GM21825 (cell line): ENCODE measurements around the gene GNA12.
"Not testable (repeated sequence)": the region's sequence is repeated elsewhere in the genome, so short reads cannot be mapped to it uniquely, and the experiment has no call there.

Source experiments
- ATAC-seq: cut with Tn5 transposase; IDR thresholded peaks from one replicate; pipeline ENCODE4 v1.9.1; 2021; ENCODE audit warnings: mild to moderate bottlenecking, moderate library complexity; ENCODE audit not compliant: unreplicated experiment

GNA12 gene

DNA sequence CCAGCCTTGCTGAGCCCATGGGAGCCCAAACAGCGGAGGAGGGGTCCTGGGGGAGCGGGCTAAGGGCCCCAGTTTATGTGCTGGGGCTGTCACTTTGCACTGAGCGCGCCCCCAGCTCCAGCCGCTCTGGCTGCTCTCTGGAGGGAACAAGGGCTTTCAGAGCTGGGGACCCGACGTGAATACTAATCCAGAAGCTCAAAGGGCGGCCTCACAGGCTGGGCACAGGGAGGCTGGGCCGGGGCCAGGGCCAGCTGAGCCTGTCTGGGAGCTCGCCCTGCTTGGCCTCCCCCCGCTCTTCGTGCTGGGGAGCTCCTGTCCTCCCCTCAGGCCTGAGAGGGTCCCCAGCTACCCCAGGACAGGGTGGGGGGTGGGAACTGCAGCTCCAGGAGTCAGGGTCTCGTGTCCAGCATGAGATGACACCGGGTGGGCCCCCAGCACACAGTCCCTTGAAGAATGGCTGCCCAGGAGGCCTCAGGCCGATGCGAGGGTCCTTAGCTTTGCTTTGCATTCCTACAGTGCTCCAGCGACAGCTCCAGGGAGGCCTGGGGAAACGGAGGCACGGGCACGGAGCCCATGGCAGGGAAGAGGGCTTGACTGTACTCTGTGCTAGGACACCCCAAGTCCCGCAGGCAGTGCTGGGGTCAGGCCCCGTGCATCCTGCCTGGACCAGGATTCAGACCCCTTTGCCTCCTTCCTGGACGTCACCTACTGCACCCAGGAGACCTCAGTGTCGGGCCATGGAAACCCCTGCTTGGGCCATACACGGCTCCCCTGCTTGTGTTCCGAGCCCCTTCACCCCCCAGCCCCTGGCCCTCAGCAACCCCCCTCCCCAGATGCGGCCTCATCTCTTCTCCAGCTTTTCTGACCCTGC is 161.9 kb downstream of the GNA12 start:
- ATAC-seq, result no peak

DNA sequence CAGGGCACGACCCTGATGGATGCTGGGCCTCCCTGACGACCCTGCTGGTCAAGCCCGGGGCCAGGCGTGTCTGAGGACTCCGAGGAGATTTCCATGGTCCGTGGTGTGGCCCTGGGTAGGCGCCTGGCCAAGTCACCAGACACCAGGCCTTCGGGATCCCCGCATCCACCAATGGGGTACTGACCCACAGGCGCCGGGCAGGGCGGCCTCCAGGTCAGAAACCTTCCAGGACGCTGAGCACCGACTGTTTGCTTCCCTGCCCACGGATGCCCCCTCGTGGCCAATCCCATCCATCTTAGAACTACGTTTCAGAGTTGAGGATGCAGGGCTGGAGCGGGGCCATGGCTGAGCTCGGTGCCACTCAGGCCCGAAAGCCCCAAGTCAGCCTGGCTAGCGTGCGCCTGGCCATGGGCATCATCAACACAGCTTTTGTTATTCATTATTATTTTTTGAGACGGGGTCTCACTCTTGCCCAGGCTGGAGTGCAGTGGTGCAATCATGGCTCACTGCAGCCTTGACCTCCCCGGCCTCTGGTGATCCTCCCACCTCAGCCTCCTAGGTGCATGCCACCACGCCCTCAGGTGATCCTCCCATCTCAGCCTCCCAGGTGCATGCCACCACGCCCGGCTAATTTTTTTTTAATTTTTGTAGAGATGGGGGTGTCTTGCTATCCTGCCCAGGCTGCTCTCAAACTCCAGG is 163.2 kb downstream of the GNA12 start:
- ATAC-seq, result no peak

DNA sequence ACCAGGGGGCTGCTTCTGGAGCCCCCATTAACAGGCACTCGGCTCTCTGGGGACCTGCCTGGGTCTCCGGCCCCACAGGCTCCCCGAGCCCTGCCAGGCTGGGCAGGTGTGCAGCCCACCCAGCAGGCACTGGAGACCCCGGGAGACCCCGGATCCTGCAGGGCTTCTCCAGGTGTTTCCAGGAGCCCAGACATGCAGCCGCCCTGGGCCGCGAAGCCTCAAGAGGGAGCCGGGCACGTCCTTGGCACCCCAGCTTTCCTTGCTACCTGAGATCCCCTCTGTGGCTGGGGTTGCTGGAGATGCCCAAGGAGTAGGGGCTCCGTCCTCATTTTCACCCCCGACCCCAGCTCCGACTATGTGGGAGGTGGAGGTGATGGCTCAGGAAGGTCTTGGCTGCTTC is 163.9 kb downstream of the GNA12 start:
- no peak for ATAC-seq

DNA sequence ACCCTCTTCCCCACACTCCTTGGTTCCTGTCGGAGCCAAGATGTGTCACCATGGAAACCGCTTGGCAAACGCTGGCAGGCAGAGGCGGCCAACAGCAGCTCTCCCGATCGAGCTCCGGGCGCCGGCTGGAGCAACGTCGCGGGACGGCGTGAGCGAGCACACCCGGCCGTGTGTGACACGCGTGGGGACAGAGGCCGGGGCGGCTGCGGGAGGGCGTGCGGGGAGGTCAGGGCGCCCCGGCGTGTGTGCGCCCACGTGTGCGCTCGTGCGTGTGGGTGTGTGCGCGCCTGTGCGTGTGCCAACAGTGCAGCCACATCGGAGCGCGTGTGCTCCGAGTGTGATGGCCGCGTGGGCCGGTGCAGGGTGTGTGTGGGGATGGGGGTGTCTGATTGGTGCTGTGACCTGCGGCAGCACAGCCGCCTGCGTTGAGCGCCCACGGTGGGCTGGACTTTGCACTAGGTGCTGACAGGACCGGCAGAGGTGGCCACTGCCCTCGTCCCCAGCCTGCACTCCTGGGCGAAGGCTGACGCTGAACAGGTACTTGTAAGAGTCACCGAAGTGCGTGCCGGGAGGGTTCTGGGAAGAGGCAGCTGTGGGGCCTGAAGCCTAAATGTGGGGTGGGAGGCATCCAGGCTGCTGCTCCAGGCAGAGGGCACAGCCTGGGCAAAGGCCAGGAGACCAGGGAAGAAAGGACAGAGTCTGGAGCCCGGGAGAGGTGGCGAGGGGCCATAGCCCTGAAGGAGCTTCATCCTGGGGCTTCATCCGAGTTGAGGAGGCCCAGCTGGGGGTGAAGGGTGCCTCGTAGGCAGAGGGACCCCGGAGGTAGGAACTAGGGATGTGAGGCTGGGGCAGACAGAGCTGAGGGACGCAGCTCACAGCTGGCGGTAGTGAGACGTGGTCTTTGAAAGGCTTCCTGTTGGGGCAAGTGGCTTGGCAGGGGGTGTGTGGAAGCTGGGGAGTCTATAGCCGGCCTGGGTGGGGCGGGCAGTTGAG is 164.7 kb downstream of the GNA12 start:
- not testable (repeated sequence) for ATAC-seq

DNA sequence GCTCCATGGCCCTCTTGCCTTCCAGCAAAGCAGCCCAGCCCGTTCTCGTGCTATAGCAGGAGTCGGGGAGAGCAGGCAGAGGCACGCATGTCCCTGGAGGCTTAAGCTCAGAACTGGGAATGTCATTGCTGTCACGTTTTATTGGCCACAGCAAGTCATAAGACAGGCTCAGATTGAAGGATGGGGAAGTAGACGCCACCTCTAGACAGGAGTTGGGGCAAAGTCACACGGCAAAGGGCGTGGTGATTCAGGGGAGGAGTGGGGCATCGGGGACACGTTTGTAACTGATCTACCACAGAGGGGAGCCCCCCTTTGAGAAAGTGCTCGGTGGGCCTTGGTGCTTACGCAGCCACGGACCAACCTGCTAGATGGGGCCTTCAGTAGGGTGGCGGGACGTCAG is 165.7 kb downstream of the GNA12 start:
- ATAC-seq, result not testable (repeated sequence)
